ENCODE measurements around the gene AKAP17A.

The AKAP17A gene

GRCh38 chrX:1591102-1591862, at the start of gene AKAP17A:
Gene AKAP17A (plus strand): TSS chrX:1591604. CDS start chrX:1593463, 1,859 bp downstream.
- H3K4me3 ChIP-seq (ENCODE audit: severe bottlenecking) = peak within 1 kb of the TSS; percentile 64
- H3K36me3 ChIP-seq (ENCODE audit: low read depth) = peaks cover 36% of the 10 kb centered on the region
- no peaks in the 10 kb centered on the region for H3K27me3 ChIP-seq (ENCODE audit: insufficient read depth, poor library complexity, severe bottlenecking)
- DNase-seq (ENCODE audit: low spot score) = peak; percentile 97
- no peaks in the 10 kb centered on the region for H3K9me3 ChIP-seq (ENCODE audit: severe bottlenecking)
- H3K27ac ChIP-seq (ENCODE audit: poor library complexity, severe bottlenecking) = peak within 1 kb of the TSS; percentile 58
- peaks cover 3% of the 10 kb centered on the region for H3K4me1 ChIP-seq (ENCODE audit: insufficient read depth, poor library complexity, severe bottlenecking)
- peak; percentile 85 for ATAC-seq (ENCODE audit: low read depth)
- no peak for TF ChIP-seq CTCF (IDR thresholded peaks at IDR 0.05; ENCODE audit: poor library complexity, severe bottlenecking)

GRCh38 chrX:1542994-1543725, 48.2 kb upstream of the AKAP17A start:
- no peak for TF ChIP-seq CTCF (IDR thresholded peaks at IDR 0.05; ENCODE audit: poor library complexity, severe bottlenecking)
- ATAC-seq (ENCODE audit: low read depth) (no peak), DNase-seq (ENCODE audit: low spot score) (peak; percentile 34)
- Histone ChIP-seq H3K4me3 (ENCODE audit: severe bottlenecking) (no peak overlapping the region), H3K4me1 (ENCODE audit: insufficient read depth, poor library complexity, severe bottlenecking) (no peaks in the 10 kb centered on the region), H3K9me3 (ENCODE audit: severe bottlenecking) (no peaks in the 10 kb centered on the region), H3K27me3 (ENCODE audit: insufficient read depth, poor library complexity, severe bottlenecking) (no peaks in the 10 kb centered on the region), H3K27ac (ENCODE audit: poor library complexity, severe bottlenecking) (no peak overlapping the region), H3K36me3 (ENCODE audit: low read depth) (no peaks in the 10 kb centered on the region)

- no peaks in the 10 kb centered on the region for H3K36me3 ChIP-seq (ENCODE audit: low read depth)
- no peaks in the 10 kb centered on the region for H3K9me3 ChIP-seq (ENCODE audit: severe bottlenecking)
- no peak overlapping the region for H3K4me3 ChIP-seq (ENCODE audit: severe bottlenecking)
- ATAC-seq (ENCODE audit: low read depth) = no peak
- DNase-seq (ENCODE audit: low spot score) = peak; percentile 2
- H3K4me1 ChIP-seq (ENCODE audit: insufficient read depth, poor library complexity, severe bottlenecking) = no peaks in the 10 kb centered on the region
- H3K27ac ChIP-seq (ENCODE audit: poor library complexity, severe bottlenecking) = no peak overlapping the region
- TF ChIP-seq CTCF (IDR thresholded peaks at IDR 0.05; ENCODE audit: poor library complexity, severe bottlenecking) = no peak
- no peaks in the 10 kb centered on the region for H3K27me3 ChIP-seq (ENCODE audit: insufficient read depth, poor library complexity, severe bottlenecking)
Observed at GRCh38 chrX:1545776-1546408, 45.5 kb upstream of the AKAP17A start.

- no peaks in the 10 kb centered on the region for H3K36me3 ChIP-seq (ENCODE audit: low read depth)
- no peaks in the 10 kb centered on the region for H3K27me3 ChIP-seq (ENCODE audit: insufficient read depth, poor library complexity, severe bottlenecking)
- no peak overlapping the region for H3K27ac ChIP-seq (ENCODE audit: poor library complexity, severe bottlenecking)
- ATAC-seq (ENCODE audit: low read depth) (no peak), DNase-seq (ENCODE audit: low spot score) (peak; percentile 49)
- H3K4me3 ChIP-seq (ENCODE audit: severe bottlenecking) = no peak overlapping the region
- no peak for TF ChIP-seq CTCF (IDR thresholded peaks at IDR 0.05; ENCODE audit: poor library complexity, severe bottlenecking)
- H3K9me3 ChIP-seq (ENCODE audit: severe bottlenecking) = no peaks in the 10 kb centered on the region
- no peaks in the 10 kb centered on the region for H3K4me1 ChIP-seq (ENCODE audit: insufficient read depth, poor library complexity, severe bottlenecking)
Observed at GRCh38 chrX:1546691-1547251, 44.6 kb upstream of the AKAP17A start.
